Mucosa of rectum (tissue), 2 donors: ENCODE data around the gene CEP20.

Experiments used
- H3K27ac ChIP-seq, 2 donors: one replicate each; pipeline ENCODE4 v1.7.0; 2013; ENCODE audit warnings: inconsistent platforms in 2 of 2, low read depth in 2 of 2, low read length in 2 of 2
- H3K27me3 ChIP-seq, 2 donors: one replicate each; pipeline ENCODE4 v1.7.0; 2013; ENCODE audit warnings: low read length in 2 of 2; ENCODE audit not compliant: control insufficient read depth in 2 of 2, insufficient read depth in 2 of 2
- H3K36me3 ChIP-seq, 2 donors: one replicate each; pipeline ENCODE4 v1.7.0; 2013; ENCODE audit warnings: low read length in 2 of 2; ENCODE audit not compliant: control insufficient read depth in 2 of 2, insufficient read depth in 2 of 2
- H3K4me1 ChIP-seq, 2 donors: one replicate each; pipeline ENCODE4 v1.7.0; 2013; ENCODE audit warnings: low read length in 2 of 2, mild to moderate bottlenecking in 1 of 2; ENCODE audit not compliant: control insufficient read depth in 2 of 2, insufficient read depth in 2 of 2
- H3K4me3 ChIP-seq, 2 donors: one replicate each; pipeline ENCODE4 v1.7.0; 2013; ENCODE audit warnings: low read length in 2 of 2
- H3K9ac ChIP-seq, 2 donors: one replicate each; pipeline ENCODE4 v1.7.0; 2013; ENCODE audit warnings: low read length in 2 of 2, low read depth in 1 of 2, mild to moderate bottlenecking in 1 of 2
- H3K9me3 ChIP-seq, 2 donors: one replicate each; pipeline ENCODE4 v1.7.0; 2013; ENCODE audit warnings: low read length in 2 of 2; ENCODE audit not compliant: control insufficient read depth in 2 of 2
- donor health status: healthy.
- donor health status: Normal muscosa, but diverticular disease.

CEP20 gene

GRCh38 chr16:15820837-15821236 is 67.6 kb downstream of the CEP20 start:
- no peaks in the 10 kb centered on the region for H3K36me3 ChIP-seq

DNA sequence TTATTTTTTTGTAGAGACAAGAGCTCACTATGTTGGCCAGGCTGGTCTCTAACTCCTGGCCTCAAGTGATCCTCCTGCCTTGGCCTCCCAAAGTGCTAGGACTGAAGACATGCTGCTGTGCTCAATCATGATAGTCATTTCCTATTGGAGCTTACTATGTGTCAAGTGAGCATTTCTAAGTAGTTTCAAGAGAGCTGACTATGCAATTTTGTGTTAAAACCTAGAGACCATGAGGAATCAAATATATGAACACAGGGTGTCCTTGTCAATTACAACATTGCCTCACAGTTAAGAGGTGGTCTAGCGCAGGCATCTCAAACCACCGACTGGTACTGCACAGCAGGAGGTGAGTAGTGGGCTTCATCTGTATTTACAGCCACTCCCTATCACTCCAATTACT is 69.4 kb downstream of the CEP20 start:
- H3K4me1 ChIP-seq = no peaks in the 10 kb centered on the region
- H3K9ac ChIP-seq = no peak overlapping the region
- H3K9me3 ChIP-seq = peaks cover 2 to 8% of the 10 kb centered on the region in 2 donors
- no peaks in the 10 kb centered on the region for H3K27me3 ChIP-seq
- no peak overlapping the region for H3K4me3 ChIP-seq
- H3K36me3 ChIP-seq = no peaks in the 10 kb centered on the region
- H3K27ac ChIP-seq = no peak overlapping the region

More at GRCh38 chr16:15820837-15821236, 67.6 kb downstream of the CEP20 start:
- no peaks in the 10 kb centered on the region for H3K27me3 ChIP-seq
- no peaks in the 10 kb centered on the region for H3K4me1 ChIP-seq
- H3K27ac ChIP-seq = no peak overlapping the region
- H3K4me3 ChIP-seq = no peak overlapping the region
- H3K9me3 ChIP-seq = peaks cover 2 to 6% of the 10 kb centered on the region in 2 donors
- no peak overlapping the region for H3K9ac ChIP-seq

GRCh38 chr16:15817446-15817845 is 71.0 kb downstream of the CEP20 start:
- no peaks in the 10 kb centered on the region for H3K27me3 ChIP-seq
- no peak overlapping the region for H3K27ac ChIP-seq
- H3K9ac ChIP-seq = no peak overlapping the region
- no peaks in the 10 kb centered on the region for H3K36me3 ChIP-seq
- H3K9me3 ChIP-seq = peaks cover 2 to 8% of the 10 kb centered on the region in 2 donors
- H3K4me3 ChIP-seq = no peak overlapping the region
- H3K4me1 ChIP-seq = no peaks in the 10 kb centered on the region

DNA sequence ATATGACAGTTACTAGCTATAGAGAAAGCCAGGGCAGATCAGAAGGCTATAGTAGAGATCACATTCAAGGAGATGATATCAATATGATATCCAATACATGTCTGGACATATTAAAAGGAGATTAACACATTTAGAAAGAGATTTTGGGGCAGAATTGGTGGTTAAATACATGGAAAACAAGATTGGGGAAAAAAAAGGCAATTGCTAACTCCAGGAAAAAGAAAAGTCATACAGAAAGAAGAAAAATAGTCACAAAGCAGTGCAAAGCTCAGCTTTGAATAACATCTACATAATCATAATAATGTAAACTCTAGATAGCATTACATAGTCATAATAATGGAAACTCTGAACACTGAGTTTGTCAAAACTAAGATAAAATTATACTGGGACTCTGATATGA is 72.2 kb downstream of the CEP20 start:
- Histone ChIP-seq H3K9me3 (peaks cover 2 to 8% of the 10 kb centered on the region in 2 donors), H3K4me3 (no peak overlapping the region), H3K27me3 (peaks cover 0 to 3% of the 10 kb centered on the region in 2 donors), H3K36me3 (no peaks in the 10 kb centered on the region), H3K4me1 (no peaks in the 10 kb centered on the region), H3K27ac (no peak overlapping the region), H3K9ac (no peak overlapping the region)
